ENCODE results near the gene DHRS9.

The DHRS9 gene

DNA sequence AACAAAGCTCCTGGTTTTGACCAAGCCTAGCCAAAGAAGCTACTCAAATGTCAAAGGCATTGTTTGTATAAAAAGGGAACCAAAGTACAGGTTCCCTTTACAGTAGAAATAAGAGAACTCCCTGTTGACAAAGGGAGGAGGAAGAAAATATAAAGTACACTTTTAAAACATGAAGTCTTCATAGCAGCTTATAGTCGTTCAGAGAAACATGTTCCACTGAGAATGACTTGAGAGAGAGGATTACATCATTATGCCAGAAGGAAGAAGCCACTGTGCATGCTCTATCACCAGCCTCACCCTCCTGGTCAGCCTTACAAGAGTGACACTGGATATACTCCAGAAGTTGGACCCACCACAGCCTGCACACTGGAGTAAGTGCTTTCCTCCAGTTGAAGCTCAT lies 2.5 kb upstream of the DHRS9 start:
- no peak for DNase-seq

DNA sequence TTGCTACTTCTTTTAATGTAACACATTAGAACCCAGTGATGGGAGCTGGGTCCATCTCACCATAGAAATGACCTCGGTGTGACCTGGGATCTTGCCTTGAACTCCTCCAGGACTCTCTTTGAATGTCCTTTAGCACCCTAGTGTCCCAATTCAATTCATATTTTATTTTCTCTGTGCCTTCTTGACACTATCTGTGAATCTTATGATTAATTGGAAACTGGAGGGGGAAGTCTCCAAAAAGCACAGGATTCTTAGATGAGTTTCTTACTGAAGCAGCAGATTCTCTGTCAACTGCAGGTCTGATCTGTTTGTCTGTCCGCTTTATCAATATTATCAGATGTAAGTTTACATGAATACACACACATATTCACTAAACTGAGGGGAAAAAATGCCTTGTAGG lies 470 bp downstream of the DHRS9 start:
- DNase-seq: no peak

DNA sequence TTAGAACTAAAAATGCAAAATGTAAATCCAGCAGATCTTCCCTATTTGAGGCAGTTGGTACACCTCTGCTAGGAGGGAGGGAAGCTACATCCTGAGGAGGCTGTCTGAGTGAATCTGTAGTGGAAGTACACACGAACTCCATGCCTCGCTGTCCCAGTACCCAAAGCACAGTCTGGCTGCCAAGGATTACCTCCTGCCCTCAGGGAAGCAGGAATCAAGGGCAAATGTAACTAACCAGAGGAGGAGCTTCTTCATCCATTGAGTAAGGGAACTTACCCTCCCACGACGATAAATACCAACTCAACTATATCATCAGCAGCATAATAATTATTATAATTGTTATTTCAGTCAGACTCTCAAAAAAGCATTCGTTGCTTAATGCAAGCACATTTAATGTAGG lies 2.1 kb downstream of the DHRS9 start:
- DNase-seq: no peak

DNA sequence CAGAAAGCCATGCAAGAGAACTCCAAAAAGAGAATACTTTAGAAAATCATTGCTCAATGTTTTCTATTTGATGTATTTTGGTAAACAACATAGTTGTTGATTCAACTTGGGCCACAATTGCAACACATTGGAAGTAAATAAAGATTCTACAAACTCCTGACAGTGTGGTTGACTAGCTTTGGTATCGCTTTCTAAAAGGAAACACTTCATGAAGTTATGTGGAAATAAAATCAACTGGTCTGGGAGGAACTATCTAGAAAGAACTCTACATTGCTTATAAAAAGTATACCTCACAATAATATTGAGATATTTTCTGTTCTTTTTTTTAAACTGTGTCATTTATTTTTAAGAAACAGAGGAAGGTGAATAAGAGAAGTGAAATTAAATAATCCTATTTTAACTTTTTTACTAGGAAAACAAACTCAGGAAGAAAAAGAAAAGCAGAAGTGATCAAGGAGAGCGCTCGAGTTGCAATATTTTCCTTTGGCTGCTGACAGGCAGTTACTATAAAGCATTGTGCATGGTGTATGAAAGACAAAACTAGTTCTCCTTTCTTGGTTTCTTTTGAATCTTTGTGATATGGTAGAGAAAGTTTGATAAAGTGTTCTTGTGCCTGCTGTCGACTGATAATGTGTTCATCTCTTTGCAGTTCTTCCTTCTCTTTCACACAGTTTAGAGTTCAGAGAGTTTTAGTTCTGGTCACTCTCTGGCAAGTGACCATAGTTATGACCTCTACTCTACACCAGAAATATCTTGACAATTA lies 3.0 kb downstream of the DHRS9 start:
- peak; percentile 38 for DNase-seq

DNA sequence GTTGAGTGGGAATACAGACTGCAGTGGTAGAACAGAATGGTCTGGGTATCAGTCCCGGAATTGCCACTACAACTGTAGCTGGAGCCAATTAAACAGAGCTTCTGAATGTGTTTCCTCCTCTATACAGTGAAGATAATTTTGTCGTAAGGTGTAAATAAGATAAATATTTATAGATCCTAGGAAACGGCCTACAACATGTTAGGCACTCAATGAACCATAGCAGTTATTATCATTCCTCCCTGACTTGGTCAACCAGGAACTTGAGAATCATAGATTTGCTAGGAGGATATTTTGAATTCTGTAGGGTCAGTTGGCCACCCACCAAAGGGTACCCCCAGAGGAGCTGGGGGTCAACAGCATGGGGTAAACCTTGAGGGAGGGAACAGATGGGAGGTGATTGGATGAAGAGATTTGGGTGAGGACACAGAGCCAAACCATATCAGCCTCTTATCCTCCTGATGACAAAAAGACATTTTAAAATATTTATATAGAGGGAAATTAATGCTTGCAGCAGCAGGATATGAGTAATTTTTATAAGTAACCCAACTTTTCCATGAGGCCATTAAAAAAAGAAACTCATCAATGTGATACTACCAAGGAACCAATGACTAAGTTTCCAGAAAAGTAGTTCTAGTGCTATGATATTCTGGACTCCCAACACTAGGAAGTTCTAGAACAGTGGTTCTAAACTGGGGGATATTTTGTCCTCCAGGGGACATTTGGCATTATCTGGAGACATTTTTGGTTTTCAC lies 4.0 kb downstream of the DHRS9 start:
- DNase-seq: no peak

DNA sequence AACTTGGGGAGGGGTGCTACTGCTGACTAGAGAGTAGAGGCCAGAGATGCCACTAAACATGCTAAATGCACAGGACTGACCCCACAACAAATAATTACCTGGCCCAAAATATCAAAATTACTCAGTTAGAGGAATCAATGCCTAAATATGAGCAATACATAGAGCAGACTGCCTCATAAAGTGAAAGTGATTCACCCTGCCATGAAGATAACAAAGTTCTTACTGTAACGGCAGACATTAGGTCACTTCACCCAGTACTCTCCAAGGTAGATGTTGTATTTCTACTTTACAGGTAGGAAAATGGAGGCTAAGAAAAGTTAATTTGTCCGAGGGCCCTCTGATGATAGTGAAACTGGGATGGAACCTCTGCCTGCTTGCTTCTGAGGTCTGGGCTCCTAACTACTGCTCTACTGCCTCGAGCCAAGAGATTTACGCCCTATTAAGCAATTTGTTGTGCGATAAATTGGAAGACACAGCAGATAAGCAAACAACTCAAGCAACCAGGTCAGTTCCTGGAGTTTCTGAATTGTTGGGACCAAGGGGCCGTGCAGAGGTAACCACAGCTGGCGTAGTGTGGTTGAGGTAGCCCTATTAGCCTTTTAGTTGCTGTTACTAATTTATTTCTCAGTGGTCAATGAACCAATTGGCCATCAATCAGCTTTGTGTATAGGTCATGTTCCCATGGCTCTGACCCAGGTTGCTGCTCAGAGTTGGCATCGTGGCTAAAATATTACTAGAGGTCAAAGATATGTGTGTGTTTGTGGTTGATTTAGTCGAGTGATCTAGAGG lies 4.8 kb downstream of the DHRS9 start:
- DNase-seq: peak; percentile 65

DNA sequence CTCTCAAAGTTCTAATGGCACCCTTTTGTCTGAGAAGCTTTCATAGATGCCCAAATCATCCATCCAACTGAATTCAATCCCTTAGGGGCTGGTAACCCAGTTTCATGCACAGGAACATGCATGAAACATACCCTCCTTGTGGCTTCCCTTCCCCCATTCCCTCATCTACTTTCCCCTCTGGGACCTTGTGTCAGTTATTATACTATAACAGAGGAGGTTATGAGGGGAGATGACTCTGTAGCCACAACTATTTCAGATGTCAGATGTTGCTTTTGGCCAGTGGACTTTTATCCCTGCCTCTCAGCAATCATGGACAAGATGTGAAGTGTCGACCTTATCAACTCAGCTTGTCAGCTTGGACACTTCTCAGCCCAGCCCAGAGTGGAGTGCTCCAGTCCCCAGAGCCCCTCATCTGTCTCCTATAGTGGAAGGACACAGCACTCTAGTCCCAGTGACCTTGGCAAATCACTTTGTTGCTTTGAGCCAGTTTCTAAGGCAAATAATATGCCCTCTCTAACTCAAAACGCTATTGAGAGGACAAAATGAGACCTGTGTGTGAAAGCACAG lies 8.4 kb downstream of the DHRS9 start:
- DNase-seq: no peak

DNA sequence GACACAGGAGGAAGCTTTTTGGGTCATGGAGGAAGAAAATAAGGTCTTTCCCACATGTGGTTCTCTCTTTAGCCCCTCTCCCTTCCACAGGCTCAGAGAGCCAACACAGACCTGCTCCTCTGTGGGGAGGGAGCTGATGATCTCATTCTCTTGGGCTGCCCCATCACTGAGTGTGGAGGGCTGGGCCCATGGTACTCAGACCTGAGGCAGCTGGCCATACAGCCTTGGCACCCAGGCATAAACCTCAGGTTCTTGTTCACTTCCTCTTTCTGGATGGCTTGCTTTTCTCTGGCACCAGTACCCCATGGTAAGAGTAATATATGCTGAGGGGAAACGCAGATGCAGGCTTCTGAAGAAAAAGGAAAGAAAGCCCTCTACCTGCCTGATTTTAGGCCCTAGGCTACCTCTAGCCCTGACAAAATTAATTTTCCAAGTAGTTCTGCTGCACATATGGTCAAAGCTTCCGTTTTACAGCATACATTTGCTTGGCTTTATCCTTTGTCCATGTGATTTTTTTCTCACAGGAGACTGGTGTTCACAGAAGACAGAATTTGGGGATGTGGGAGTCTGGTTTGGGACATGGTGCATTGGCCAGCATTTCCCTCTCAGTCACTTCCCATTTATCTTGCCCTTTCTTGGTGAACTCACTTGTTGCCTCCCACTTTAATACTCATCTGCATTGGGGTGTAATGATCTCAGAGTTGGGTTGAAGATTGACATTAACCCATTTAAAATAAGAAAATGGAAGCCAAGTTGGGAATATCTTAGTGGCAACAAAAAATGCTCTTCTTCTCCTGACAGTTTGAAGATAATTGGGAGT lies 11.1 kb downstream of the DHRS9 start:
- DNase-seq: no peak

DNA sequence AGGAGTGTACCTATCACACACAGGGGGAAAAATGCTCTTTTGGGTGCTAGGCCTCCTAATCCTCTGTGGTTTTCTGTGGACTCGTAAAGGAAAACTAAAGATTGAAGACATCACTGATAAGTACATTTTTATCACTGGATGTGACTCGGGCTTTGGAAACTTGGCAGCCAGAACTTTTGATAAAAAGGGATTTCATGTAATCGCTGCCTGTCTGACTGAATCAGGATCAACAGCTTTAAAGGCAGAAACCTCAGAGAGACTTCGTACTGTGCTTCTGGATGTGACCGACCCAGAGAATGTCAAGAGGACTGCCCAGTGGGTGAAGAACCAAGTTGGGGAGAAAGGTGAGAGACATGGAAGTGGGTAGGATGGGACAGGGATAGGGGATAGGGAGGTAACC lies 12.2 kb downstream of the DHRS9 start:
- no peak for DNase-seq

DNA sequence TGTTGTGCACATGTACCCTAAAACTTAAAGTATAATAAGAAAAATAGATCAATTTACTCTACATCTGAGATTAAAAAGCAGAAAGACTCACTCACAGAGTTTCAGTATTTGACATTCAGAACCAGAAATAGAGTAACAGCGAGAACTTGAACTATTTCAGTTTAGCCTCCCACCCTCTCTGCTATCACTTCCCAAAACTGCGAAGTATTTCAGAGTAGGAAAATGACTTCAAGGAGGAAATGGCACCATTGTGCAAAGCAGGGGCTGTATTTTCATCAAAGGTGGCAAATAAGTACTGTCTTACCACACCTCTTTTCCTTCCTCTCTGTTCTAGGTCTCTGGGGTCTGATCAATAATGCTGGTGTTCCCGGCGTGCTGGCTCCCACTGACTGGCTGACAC lies 13.6 kb downstream of the DHRS9 start:
- no peak for DNase-seq

DNA sequence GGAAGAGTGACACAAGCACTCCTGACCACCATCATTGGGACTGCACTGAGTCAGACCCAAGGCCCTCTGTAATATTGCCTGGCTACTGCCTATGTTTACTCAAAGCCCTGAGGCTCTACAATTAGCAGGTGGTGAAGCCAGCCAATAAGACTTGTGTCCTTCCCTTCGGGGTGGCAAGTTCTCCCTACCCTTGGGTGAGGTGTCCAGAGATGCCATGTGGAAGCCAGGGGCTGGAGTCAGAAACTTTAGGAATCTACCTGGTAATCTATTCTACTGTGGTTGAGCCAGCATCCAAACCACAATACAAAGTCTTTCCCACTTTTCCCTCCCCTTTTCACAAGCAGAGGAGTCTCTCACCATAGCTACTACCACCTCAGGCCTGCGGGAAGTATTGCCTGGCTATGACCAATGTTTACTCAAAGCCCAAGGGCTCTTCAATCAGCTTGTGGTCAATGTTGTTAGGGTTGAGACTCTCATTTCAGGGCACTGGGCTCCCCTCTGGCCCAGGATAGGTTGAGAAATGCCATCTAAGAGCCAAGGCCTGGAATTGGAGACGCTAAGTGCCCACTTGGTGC lies 17.6 kb downstream of the DHRS9 start:
- no peak for DNase-seq

DNA sequence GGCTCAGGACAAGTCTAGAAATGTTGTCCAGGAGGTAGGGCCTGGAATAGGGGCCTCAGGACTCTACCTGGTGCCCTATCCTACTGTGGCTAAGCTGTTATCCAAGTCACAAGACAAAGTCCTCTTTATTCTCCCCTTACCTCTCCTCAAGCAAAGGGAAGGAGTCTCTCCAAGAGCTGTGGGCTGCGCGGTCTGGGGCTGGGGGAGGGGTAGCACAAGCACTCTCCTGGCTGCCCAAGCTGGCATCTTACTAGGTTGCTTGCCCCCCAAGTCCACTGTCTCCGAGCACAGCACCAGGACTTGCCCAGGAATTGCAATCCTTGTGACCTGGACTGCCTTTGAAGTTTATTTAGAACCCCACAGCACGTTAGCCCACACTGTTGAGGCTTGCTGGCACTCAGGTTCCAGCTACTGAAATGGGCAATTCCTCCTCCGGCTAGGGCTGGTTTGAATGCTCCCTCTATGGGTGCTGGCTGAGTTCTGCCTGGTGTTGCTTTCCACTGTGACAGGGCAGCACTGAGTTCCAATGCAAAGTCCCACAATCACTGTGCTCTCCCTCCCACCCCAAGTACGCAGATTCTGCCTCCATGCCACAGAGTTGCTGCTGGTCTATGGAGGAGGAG lies 18.5 kb downstream of the DHRS9 start:
- no peak for DNase-seq

DNA sequence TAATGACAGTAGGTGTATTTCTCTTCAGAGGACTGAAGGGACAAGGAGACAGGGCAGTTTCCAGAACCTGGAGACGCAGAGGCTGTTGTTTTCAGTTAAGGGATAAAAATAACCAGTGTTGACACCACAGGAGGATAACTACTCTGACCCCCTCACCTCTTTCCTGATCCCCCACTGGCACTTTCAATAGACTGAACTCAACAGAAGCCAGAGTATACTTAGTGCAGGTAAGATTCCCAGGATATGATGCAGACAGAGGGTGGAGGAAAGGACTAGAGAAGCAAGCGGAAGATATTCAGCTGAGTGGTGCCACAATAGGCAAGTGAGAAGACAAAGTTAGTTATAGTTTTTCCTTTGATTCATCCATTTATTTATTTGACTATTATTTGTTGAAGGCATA lies 19.8 kb downstream of the DHRS9 start:
- DNase-seq: no peak

DNA sequence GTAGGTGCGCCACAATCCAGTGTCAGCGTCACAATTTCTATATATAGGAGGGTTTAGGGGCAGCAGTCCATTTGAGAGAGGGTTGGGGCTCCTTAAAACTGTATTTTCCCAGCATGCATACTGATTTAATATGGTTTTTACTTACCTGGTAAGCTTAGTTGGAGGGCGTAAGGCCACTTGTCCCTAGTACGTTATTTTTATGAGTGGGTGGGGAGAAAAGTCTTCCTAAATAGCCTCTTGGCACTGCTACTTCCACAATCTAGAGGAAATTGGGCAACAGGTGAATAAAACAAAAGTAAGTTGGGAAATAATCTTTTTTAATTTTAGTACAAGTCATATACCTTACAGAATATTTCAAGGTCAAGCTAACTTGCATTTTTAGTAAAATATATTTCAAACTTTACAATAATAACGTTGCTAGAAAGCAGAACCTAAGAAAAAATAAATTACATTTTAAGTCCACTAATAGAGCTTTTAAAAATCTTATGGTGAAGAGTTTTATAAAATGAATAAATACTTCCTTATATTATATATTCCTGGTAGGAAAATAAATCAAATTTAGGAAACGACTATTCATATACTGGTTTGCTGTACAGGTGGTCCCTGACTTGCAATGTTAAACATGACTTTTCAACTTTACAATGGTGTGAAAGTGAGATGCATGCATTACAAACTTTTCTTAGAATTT lies 20.9 kb downstream of the DHRS9 start:
- DNase-seq: no peak

DNA sequence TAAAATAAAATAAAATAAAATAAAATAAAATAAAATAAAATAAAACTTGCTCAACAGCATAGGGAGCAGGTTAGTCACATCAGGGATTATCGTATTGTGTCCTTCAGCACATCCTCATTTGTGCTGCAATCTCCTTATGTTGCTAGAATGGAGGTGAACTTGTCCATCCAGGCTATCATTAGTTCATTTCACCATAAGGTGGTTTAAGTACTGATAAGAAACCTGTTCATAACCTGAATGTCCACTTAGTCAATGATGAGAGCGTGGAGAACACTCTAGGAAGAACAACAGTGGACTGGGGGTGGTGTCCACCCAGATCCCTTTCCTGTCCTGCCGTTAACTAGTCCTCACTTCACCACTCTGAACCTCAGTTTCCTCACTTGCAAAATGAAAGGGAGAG lies 21.9 kb downstream of the DHRS9 start:
- DNase-seq: no peak

DNA sequence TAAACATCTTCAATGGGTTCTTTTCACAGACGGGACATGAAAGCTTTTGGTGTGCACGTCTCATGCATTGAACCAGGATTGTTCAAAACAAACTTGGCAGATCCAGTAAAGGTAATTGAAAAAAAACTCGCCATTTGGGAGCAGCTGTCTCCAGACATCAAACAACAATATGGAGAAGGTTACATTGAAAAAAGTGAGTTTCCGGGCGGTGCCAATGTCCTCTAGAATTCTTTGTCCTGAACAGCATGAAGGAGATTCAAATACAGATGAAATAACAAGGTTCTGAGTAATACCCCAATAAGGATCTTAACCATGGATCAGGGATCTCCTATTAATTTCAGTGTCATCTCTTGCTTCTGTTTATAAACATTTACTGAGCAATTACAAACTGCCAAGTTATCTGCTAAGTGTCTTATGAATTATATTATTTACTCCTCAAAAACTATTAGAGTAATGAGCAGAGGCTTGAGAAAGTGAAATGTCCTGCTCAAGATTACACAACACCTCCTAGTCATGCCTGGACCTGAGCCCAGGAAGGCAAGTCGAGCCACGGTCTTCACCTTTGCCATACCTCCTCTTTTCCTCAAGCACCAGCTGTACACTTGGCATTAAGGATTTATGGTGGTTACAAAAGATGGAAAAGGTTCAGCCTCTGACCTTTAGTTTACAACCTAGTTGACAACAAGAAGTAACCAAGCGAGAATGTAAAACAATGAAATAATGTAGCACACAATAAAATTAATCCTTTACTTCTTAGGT lies 22.6 kb downstream of the DHRS9 start:
- no peak for DNase-seq

DNA sequence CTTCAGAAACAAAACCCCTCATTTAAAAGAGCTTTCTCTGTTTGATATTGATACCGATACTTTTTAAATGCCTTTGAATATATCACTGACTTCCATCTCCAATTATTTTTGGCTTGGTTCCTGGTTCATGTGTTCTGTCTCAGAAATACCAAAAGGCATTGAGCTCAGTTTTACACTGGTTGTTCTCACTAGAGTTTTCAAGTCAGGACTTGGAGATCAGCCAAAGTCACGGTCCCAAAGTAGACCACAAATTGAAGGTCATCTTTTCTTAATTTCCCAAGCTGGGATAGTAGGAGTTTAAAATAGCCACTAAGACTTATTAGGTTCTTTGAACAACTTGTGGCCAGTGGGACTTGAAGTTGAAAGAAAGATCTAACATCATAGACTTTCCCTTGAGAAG lies 24.2 kb downstream of the DHRS9 start:
- no peak for DNase-seq

DNA sequence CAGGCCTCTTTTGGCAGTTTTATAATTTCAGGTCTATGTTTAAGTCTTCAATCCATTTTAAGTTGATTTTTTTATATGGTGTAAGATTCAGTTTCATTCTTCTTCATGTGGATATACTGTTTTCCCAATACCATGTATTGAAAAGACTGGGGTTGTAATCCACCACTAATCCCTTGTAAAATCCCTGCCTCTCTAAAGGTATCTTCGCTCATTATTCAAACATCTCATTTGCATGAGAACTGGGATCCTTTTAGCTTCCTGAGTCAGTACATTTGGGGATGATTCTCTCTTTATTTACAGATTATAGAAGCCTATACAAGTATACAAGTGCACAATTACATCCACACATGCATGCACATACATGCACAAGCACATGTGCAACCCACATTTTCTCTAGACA lies 25.3 kb downstream of the DHRS9 start:
- DNase-seq: no peak

DNA sequence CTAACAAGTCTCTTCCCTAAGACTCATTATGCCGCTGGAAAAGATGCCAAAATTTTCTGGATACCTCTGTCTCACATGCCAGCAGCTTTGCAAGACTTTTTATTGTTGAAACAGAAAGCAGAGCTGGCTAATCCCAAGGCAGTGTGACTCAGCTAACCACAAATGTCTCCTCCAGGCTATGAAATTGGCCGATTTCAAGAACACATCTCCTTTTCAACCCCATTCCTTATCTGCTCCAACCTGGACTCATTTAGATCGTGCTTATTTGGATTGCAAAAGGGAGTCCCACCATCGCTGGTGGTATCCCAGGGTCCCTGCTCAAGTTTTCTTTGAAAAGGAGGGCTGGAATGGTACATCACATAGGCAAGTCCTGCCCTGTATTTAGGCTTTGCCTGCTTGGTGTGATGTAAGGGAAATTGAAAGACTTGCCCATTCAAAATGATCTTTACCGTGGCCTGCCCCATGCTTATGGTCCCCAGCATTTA lies 26.3 kb downstream of the DHRS9 start:
- DNase-seq: peak; percentile 53

DNA sequence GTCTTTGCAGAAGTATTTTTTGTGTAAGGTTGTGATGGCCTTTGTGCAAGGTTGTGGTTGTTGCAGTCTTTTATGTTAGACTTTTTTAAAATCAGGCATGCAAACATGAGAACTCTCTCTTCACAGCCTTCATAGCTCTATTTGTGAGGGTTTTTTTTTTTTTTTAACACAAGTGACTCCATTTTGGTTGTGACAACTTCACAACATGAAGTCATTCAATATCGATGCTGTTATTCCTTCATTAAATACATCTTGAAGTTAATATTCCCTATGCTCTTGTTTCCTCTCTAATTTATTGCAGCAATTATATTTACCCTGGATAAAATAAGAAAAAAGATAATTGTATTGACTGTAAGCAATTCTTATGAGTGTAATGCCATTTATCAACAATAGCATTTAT lies 35.5 kb downstream of the DHRS9 start:
- no peak for DNase-seq

Data from activated CD4-positive, alpha-beta T cell treated with anti-CD3 and anti-CD28 coated beads, Interleukin-10, Interleukin-2, amounts not matched to agents 100 ng/mL and 50 ng/mL, durations not matched to agents 16 hours and 8 hours (primary cell).